ENCODE measurements around the gene PEAR1.
"Not testable (repeated sequence)": the region's sequence is repeated elsewhere in the genome, so short reads cannot be mapped to it uniquely, and the experiment has no call there.

Gene PEAR1

DNA sequence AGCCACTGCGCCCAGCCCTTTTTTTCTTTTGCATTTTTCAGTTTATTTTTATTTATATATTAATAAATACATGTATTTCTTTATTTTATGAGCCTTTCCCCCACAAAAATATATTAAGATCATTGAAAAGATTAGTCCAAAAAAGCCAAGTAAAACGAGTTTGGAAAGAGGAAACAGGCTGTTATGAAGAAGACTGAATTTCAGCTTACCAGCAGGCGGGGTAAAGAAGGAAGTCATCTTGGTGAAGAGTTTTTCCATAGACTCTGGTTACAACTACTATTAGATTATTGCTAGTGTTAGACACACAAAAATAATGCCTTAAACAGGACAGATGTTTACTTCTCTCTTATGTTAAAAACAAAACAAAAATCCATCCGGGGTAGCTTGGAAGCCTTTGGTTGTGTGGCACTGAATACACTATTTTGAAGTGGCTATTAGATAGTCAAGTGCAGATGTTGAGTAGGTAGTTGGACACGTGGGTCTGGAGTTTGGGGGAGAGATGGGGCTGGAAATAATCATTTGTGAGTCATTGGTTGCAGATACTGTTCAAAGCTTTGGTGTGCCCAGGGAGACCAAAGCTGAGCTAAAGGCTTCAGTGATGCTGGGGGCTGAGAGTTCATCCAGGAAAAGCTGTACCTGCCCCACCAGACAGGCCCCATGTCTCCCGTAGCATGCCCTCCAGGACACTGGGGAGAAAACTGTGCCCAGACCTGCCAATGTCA is 18.2 kb downstream of the PEAR1 start:
- Mint-ChIP-seq H3K27ac (no peak overlapping the region), H3K4me1 (peaks cover 4% of the 10 kb centered on the region), H3K27me3 (peaks cover 9% of the 10 kb centered on the region), H3K36me3 (no peaks in the 10 kb centered on the region), H3K9me3 (no peaks in the 10 kb centered on the region), H3K4me3 (no peak overlapping the region)

DNA sequence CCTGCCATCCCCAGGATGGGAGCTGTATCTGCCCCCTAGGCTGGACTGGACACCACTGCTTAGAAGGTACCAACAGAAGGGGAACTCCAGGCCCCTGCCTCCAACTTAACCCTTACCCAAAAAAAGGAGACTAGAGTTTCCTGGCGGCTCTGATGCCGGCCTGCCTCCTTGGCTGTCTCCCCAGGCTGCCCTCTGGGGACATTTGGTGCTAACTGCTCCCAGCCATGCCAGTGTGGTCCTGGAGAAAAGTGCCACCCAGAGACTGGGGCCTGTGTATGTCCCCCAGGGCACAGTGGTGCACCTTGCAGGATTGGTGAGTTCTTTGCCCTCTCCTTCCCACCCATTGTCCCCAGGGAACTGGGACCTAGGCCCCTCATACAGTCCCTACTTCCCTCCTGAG is 18.8 kb downstream of the PEAR1 start:
- Mint-ChIP-seq H3K4me3 (no peak overlapping the region), H3K4me1 (peaks cover 4% of the 10 kb centered on the region), H3K36me3 (no peaks in the 10 kb centered on the region), H3K9me3 (no peaks in the 10 kb centered on the region), H3K27ac (no peak overlapping the region), H3K27me3 (peaks cover 9% of the 10 kb centered on the region)

DNA sequence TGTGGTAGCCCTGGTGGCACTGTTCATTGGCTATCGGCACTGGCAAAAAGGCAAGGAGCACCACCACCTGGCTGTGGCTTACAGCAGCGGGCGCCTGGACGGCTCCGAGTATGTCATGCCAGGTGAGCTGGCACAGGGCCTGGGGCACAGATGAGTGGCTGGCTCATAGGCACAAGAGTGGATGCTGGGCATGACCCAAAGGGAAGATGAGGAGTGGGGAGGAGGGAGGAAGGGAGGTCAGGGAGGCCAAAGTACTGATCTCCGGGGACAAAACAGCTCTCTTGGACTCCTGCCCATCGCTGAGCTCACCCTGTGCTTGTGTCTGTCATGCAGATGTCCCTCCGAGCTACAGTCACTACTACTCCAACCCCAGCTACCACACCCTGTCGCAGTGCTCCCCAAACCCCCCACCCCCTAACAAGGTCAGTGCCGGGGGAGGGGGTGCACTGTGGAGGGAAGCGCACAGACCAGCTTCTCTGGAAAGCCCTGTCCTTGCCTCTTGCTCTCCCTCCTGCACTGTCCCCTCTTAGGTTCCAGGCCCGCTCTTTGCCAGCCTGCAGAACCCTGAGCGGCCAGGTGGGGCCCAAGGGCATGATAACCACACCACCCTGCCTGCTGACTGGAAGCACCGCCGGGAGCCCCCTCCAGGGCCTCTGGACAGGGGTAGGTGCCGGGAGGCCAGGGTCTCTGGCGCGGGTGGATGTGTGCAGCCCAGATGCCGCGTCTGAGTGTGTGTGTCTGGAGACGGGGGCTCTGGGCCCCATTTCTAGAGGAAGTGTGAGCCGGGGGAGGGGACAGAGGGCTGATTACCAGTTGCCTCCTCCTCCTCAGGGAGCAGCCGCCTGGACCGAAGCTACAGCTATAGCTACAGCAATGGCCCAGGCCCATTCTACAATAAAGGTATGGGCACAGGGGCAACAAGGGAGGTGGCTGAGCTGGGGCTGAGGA is 19.6 kb downstream of the PEAR1 start:
- peaks cover 4% of the 10 kb centered on the region for H3K4me1 Mint-ChIP-seq
- peaks cover 10% of the 10 kb centered on the region for H3K27me3 Mint-ChIP-seq
- H3K27ac Mint-ChIP-seq: no peak overlapping the region
- no peaks in the 10 kb centered on the region for H3K36me3 Mint-ChIP-seq
- H3K4me3 Mint-ChIP-seq: no peak overlapping the region
- no peaks in the 10 kb centered on the region for H3K9me3 Mint-ChIP-seq

DNA sequence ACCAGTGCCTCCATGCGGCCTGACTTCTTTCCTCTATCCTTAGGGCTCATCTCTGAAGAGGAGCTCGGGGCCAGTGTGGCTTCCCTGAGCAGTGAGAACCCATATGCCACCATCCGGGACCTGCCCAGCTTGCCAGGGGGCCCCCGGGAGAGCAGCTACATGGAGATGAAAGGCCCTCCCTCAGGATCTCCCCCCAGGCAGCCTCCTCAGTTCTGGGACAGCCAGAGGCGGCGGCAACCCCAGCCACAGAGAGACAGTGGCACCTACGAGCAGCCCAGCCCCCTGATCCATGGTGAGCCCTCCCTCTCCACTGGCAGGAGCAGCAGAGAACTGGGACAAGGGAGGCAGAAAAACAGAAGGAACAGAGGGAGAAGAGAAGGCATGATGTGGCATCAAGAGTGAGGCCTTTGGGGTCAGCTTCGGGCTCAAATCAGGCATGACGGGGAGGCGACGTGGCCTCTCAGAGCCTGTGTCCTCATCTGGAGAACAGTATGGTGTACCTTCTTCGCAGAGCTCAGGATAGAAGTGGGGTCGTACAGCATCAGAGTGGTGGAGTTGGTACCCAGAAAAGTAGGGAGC is 20.4 kb downstream of the PEAR1 start:
- H3K4me1 Mint-ChIP-seq: peaks cover 4% of the 10 kb centered on the region
- no peaks in the 10 kb centered on the region for H3K36me3 Mint-ChIP-seq
- H3K27ac Mint-ChIP-seq: no peak overlapping the region
- H3K4me3 Mint-ChIP-seq: no peak overlapping the region
- no peaks in the 10 kb centered on the region for H3K9me3 Mint-ChIP-seq
- peaks cover 16% of the 10 kb centered on the region for H3K27me3 Mint-ChIP-seq

DNA sequence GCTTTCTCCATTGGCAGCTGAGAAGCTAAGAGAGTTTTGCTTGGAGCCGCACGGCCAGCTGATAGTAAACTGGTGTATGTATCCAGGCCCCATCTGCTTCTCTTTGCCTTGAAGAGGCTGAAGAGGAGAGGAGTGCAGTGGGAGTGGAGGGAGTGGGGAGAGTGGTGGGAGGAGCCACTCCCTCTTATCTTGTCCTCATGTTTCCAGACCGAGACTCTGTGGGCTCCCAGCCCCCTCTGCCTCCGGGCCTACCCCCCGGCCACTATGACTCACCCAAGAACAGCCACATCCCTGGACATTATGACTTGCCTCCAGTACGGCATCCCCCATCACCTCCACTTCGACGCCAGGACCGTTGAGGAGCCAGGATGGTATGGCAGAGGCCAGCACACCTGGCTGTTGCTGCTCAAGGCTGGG is 20.9 kb downstream of the PEAR1 start:
- no peak overlapping the region for H3K4me3 Mint-ChIP-seq
- H3K4me1 Mint-ChIP-seq: peaks cover 4% of the 10 kb centered on the region
- no peaks in the 10 kb centered on the region for H3K36me3 Mint-ChIP-seq
- no peak overlapping the region for H3K27ac Mint-ChIP-seq
- no peaks in the 10 kb centered on the region for H3K9me3 Mint-ChIP-seq
- peaks cover 20% of the 10 kb centered on the region for H3K27me3 Mint-ChIP-seq

DNA sequence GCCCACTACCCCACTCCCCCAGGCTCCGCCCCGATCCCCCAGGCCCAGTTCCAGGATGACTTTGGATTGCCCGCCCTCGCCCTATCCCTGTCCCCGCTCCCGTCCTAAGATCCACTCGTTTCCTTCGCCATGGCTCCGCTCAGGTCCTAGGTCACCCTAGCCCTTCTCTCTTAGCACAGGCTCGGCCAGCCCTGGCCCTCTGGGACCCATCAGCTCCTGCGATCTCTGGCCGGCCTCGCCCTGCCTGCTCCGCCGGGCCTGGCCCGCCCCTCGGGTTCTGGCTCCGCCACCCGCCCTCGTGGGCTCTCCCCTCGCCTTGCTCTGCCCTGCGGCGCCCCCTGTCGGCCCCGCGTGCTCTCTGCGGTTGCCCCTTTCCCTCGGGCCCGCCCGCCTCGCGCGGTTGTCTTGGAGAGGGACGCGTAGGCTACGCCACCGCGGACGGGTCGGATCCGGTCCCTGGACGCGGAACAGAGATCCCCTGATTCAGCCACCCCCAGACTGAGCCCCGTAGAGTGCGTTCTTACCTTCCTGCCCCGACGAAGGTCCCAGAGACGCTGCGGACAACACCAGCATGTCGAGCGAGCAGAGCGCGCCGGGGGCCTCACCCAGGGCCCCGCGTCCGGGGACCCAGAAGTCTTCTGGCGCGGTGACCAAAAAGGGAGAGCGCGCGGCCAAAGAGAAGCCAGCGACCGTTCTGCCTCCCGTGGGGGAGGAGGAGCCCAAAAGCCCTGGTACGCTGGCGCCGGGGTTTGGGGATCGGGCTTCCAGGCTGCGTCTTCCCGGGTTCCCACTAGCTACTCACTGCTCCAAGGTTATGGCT is 26.9 kb downstream of the PEAR1 start, which contains the start of gene LRRC71:
Gene LRRC71, plus strand, starts transcription at position 400 of the 820 bp plus-strand sequence. Its CDS starts 172 bp downstream, at position 572.
- Mint-ChIP-seq H3K36me3 (no peaks in the 10 kb centered on the region), H3K4me3 (no peak within 1 kb of the TSS), H3K27ac (no peak within 1 kb of the TSS), H3K27me3 (peaks cover 55% of the 10 kb centered on the region), H3K4me1 (peaks cover 5% of the 10 kb centered on the region), H3K9me3 (no peaks in the 10 kb centered on the region)

DNA sequence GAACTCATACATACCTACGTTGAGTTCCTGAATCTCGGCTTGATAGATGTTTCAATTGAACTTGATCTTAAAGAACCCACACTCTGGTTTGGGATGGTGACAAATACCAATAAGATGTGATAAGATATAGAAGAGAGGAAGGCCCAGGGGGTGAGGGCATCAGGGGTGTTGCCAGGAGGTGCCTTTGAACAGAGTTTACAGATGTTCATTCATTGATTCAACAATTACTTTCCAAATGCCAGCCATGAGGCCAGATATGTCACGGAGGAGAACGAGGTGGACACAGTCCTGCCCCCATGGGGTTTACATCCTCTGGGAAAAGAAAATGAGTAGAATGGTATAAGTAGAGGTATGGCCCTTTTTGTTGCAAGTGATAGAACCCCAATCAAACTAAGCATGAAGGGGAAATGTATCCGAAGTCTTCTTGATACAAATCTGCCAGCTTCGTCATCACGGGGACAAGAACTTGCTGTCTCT is 27.6 kb downstream of the PEAR1 start:
- no peaks in the 10 kb centered on the region for H3K9me3 Mint-ChIP-seq
- H3K27me3 Mint-ChIP-seq: peaks cover 56% of the 10 kb centered on the region
- H3K27ac Mint-ChIP-seq: no peak overlapping the region
- peaks cover 5% of the 10 kb centered on the region for H3K4me1 Mint-ChIP-seq
- no peaks in the 10 kb centered on the region for H3K36me3 Mint-ChIP-seq
- H3K4me3 Mint-ChIP-seq: no peak overlapping the region

DNA sequence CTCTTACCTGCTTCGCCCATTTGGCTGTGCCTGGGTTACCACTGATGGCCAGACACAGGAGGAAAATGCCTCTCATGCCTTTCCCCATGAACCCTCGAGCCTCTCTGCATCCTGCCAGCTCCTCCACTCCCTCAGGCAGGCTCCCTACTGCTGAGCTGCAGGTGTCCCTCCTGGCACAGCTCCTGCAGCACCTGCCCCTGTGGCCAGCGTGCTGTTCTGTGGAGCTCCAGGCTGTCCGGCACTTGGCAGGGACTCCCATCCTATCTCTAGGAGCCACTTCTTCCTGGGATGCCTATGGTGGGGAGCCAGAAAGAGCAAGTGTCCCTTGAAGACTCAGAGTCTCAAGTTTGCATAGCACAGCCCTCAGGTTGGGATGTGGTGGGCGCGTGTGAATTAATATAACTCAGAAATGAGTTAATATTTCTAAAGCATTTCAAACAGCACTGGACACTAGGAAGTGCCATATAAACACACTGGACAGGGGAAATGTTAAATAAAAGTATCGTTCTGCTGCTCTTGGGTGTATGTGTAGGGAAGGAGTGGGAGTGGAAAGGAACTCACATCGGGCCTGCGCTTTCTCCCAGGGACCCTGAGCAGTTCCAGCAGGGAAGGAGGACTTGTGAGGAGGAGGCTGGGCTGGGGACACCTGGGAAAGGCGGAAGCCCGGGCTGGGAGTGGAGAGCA is 29.6 kb downstream of the PEAR1 start:
- Mint-ChIP-seq H3K27ac (peak overlapping the region; percentile 20), H3K4me3 (peak overlapping the region; percentile 66), H3K36me3 (no peaks in the 10 kb centered on the region), H3K27me3 (peaks cover 66% of the 10 kb centered on the region), H3K4me1 (peaks cover 9% of the 10 kb centered on the region), H3K9me3 (no peaks in the 10 kb centered on the region)

DNA sequence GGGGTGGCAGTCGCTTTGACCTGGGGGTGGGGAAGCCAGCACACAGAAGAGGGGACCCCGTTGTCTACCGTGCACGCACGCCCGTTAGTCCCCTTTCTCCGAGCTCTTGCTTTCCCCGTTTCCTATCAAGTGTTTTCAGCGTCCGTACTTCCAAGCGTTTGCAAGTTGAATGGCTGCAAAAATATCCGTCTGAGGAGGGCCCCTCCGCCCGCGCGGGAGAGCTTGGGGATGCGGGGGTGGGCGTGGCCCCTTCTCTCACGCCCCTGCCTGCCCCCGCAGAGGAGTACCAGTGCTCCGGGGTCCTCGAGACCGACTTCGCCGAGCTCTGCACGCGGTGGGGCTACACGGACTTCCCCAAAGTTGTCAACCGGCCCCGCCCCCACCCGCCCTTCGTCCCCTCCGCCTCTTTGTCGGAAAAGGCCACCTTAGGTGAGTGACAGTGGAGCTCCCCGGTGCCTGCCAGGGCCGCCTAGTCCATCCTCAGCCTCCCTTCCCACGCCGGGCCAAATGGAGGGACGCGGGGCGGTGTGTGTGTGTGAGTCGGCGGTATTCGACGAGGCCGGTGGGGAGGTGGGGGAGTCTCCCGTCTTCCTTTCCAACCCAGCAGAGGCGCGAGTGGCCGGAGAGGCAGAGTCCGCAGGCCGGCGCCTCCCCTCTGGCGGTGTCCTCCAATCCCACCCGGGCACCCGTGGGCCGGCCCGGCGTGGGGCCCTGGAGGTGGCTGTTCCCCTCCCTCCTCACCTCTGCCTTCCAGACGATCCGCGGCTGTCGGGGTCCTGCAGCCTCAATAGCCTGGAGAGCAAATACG is 30.4 kb downstream of the PEAR1 start:
- Mint-ChIP-seq H3K36me3 (no peaks in the 10 kb centered on the region), H3K27ac (no peak overlapping the region), H3K4me1 (peaks cover 11% of the 10 kb centered on the region), H3K9me3 (no peaks in the 10 kb centered on the region), H3K27me3 (peaks cover 64% of the 10 kb centered on the region), H3K4me3 (no peak overlapping the region)

DNA sequence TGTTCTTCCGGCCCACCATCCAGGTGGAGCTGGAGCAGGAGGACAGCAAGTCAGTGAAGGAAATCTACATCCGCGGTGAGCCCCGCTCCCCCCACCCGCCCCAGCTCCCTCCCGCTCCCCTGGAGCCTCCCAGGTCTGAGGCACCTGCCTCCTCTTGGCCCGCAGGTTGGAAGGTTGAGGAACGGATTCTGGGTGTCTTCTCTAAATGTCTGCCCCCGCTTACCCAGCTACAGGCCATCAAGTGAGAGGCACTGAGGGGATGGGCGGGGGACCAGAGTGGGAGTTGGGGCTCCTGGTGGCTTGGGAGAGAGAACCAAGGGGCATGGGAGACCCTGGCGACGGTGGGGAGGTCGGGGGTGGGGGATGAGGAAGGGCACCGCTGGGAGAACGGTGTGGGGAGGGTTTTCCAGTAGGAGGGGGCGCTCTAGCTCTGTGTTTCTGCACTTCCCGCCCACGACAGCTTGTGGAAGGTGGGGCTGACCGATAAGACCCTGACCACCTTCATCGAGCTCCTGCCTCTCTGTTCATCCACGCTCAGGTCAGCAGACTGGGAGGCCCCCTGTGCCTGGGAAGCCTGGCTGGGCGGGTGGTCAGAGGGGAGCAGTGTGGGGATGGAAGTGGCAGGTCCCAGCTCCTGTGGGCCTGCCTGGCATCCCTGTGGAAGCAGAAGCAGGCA is 31.1 kb downstream of the PEAR1 start:
- H3K36me3 Mint-ChIP-seq: no peaks in the 10 kb centered on the region
- H3K4me1 Mint-ChIP-seq: peaks cover 11% of the 10 kb centered on the region
- peaks cover 64% of the 10 kb centered on the region for H3K27me3 Mint-ChIP-seq
- H3K4me3 Mint-ChIP-seq: no peak overlapping the region
- H3K9me3 Mint-ChIP-seq: no peaks in the 10 kb centered on the region
- H3K27ac Mint-ChIP-seq: no peak overlapping the region

DNA sequence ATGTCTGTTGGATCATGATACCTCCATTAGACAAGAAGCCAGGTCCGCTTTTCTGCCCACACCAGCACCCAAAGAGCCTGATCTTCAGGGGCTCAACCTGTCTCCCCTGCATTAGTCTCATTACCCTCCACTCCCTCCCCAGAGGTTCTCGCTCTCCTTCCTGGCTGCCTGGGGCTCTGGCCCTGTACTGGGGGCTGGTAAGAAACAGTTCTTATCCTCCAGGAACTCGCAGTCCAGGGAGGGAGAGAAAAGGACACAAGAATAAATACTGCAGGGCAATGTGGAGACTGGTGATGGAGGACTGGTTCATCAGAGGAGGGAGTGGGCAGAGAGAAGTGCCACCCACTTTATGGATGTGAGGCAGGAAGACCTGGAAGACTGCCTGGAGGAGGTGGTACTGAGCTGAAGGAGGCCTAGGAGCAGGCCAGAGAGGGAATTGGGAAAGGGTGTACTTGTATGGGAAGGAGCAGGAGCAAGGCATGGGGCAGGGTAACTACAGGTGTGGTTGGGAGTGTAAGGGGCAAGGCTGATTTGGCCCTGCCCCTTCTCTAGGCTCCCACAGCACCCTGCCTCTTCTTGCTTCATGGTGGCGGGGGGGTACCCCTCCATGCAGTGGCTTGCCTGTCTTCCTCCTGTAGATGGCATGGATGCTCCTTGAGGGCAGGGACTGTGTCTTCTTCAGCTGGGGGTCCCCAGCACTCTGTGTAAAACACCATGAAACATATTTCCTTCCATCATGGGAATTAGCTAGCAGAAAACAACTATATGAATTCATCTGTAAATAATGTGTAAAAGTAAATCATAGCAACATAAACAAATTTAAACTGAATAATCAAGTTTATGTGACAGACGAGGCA is 31.9 kb downstream of the PEAR1 start:
- H3K4me1 Mint-ChIP-seq: peaks cover 11% of the 10 kb centered on the region
- H3K4me3 Mint-ChIP-seq: no peak overlapping the region
- peak overlapping the region; percentile 13 for H3K27ac Mint-ChIP-seq
- no peaks in the 10 kb centered on the region for H3K36me3 Mint-ChIP-seq
- no peaks in the 10 kb centered on the region for H3K9me3 Mint-ChIP-seq
- peaks cover 61% of the 10 kb centered on the region for H3K27me3 Mint-ChIP-seq

DNA sequence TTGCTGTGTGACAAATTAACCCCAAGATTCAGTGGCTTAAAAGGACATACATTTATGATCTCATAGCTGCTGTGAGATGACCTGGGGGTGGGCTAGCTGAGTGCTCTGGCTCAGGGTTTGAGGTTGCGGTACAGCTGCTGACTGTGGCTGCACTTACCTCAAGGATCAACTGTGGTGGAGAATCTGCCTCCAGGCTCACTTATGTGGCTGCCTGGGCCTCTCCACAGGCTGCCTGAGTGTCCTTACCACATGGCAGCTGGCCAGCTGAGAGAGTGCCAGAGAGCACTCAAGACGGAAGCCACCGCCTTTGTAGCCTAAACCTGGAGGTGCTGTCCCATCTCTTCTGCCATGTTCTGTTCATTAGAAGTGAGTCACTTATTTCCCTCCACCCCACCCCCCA is 32.7 kb downstream of the PEAR1 start:
- Mint-ChIP-seq H3K9me3 (no peaks in the 10 kb centered on the region), H3K27ac (no peak overlapping the region), H3K36me3 (peaks cover under 1% of the 10 kb centered on the region), H3K4me1 (peaks cover 13% of the 10 kb centered on the region), H3K4me3 (no peak overlapping the region), H3K27me3 (peaks cover 62% of the 10 kb centered on the region)

DNA sequence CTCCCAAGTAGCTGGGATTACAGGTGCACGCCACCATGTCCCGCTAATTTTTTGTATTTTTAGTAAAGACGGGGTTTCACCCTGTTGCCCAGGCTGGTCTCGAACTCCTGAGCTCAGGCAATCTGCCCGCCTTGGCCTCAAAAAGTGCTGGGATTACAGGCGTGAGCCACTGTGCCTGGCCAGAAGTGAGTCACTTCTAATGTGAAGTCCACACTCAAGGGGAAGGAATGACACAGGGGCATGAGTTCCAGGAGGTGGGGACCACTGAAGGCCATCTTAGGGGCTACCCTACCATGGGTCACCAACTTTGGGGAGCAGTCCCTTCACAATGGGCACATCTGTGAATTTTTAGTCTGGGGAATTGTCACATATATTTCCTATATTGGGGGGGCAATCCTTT is 33.2 kb downstream of the PEAR1 start:
- not testable (repeated sequence) for H3K27ac Mint-ChIP-seq, H3K4me3 Mint-ChIP-seq, H3K36me3 Mint-ChIP-seq, H3K9me3 Mint-ChIP-seq
- peaks cover 16% of the 10 kb centered on the region for H3K4me1 Mint-ChIP-seq
- peaks cover 62% of the 10 kb centered on the region for H3K27me3 Mint-ChIP-seq
